HG02571 (cell line): Measurements from ENCODE around the gene ZNF341.

Experiments used
- ATAC-seq: cut with Tn5 transposase; IDR thresholded peaks from one replicate; pipeline ENCODE4 v1.9.1; 2021; ENCODE audit warnings: mild to moderate bottlenecking, moderate library complexity; ENCODE audit not compliant: unreplicated experiment

Gene ZNF341

DNA sequence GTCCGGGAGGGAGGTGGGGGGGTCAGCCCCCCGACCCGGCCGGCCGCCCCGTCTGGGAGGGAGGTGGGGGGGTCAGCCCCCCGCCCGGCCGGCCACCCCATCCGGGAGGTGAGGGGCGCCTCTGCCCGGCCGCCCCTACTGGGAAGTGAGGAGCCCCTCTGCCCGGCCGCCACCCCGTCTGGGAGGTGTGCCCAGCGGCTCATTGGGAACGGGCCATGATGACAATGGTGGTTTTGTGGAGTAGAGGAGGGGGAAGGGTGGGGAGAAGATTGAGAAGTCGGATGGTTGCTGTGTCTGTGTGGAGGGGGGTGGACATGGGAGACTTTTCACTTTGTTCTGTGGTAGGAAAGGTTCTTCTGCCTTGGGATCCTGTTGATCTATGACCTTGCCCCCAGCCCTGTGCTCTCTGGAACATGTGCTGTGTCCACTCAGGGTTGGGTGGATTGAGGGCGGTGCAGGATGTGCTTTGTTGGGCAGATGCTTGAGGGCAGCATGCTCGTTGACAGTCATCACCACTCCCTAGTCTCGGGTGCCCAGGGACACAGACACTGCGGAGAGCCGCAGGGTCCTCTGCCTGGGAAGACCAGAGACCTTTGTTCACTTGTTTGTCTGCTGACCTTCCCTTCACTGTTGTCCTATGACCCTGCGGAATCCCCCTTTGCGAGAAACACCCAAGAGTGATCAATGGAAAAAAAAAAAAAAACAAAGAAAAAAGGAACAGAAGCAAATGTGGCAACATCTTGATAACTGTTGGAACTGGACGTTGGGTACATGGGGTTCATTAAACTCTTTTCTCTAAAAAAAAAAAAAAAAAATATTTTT is 30.0 kb upstream of the ZNF341 start:
- no peak for ATAC-seq

DNA sequence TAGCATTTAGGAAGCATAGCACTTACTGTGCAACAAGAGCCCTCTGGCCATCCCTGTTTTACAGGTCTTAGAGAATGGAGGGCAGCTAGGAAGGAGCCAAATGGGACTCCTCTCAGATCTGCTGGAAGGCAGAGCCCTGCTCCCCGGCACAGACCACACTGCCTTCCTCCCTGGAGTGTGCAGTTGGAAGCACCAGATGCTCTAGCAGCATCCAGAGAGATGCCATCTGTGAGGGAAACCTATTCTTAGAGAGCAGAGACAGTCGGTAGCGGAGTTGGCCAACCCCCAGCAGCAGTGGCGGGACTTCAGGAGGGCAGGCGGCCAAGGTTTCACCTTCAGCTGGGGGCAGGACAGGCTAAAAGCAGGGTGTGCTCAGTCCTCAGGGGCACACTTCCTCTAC is 28.9 kb upstream of the ZNF341 start:
- no peak for ATAC-seq

- ATAC-seq = no peak
Measured at GRCh38 chr20:33703498-33704137, 28.2 kb upstream of the ZNF341 start.

- no peak for ATAC-seq
Measured at GRCh38 chr20:33704197-33704924, 27.4 kb upstream of the ZNF341 start.

- no peak for ATAC-seq
Measured at GRCh38 chr20:33707668-33708067, 24.1 kb upstream of the ZNF341 start.

GRCh38 chr20:33709398-33709797 is 22.4 kb upstream of the ZNF341 start:
- ATAC-seq = no peak

DNA sequence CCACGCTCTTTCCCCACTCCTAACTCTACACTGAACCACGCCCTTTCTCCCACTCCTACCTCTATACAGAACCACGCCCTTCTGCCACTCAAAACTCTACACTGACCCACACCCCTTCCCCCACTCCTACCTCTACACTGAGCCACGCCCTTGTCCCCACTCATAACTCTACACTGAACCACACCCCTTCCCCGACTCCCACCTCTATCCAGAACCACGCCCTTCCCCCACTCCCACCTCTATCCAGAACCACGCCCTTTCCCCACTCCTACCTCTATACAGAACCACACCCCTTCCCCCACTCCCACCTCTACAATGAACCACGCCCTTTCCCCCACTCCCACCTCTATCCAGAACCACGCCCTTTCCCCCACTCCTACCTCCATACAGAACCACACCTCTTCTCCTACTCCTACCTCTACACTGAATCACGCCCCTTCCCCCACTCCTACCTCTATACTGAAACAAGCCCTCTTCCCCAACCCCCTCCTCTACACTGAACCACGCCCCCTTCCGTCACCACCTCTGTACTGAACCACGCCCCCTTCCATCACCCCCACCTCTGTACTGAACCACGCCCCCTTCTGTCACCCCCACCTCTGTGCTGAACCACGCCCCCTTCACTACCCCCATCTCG is 21.8 kb upstream of the ZNF341 start:
- ATAC-seq = no peak

- ATAC-seq = no peak
Measured at GRCh38 chr20:33710681-33711445, 20.9 kb upstream of the ZNF341 start.

GRCh38 chr20:33711446-33711738 is 20.4 kb upstream of the ZNF341 start:
- ATAC-seq = no peak

- ATAC-seq = no peak
Measured at GRCh38 chr20:33713865-33714367, 17.9 kb upstream of the ZNF341 start.

DNA sequence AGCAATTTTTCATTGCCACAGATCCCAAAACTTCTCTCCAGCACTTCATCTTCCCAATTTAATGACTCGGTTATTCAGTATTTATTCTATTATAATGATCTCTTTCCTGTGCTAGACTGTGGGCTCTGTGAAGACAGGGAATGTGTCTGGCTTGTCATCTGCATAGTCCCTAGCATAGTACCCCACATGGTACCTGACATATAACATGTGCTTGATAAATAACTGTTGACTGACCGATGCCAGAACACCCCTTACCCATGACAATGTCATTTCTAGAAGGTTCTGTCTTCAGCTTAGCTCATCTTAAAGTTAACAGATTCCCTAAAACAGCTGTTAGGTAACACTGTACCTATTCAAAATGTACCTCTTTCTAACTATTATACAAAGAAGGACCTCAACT is 15.3 kb upstream of the ZNF341 start:
- ATAC-seq = no peak

DNA sequence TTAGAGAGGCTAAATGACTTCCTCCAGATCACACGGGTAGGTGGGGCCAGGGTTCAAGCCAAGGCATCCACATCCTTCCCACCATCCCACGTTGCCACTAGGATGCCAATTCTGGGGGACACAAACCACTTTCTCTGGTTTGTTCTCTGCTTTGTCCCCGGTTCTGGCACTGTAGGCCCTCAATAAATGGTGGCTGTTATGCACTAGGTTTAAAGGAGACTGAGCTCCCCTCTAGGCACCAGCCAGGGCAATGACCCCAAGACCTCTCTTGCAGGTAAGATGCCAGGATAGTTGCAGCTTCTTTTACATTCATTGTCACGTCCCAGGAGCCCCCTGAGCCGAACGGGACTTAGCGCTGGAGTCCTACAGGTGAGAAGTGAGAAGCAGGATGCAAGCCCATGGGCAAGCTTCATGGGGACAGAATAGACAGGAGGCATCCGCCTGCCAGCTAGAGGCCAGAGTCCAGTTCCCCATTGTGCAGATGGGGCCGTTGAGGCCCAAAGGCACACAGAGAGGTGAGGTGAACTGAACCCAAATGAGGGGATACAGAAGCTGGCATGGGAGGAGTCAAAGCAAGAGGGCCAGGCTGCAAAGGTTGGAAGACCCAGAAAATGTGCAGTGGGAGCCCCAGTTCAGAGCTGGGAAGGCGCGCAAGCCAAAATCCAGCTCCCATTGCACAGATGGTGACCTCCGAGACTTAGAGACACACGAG is 12.4 kb upstream of the ZNF341 start:
- no peak for ATAC-seq

DNA sequence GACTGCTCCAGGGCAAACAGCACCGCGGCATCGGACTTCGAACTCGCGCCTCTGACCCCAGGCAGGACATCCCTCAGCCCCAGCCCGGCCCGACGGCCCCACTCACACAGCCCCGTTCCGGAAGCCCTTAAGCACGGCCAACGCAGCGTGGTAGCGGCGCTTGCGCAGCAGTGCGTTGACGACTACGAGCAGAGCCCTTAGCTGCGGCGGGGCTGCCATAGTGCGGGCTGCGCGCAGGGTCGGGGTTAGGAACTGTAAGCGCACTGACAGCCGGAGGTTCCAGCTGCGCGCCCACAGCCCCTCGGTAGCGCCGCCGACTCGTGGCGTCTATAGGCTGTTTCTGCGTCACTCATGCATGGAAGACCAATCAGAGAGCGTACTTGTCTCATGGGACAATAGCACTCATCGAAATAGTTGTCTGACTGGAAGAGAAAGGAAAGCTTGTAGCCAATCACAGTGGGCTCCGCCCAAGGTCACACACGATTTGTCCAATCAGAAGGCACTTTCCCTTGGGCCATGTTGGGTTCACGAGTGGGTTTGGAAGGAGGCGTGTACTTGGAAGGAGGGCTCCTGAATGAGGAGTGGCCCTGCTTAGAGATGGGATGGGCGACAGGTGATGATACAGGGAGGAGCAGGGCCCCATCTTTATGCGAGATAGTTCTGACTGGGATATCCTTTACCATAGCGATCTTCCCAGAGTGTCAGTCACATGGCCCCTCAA is 11.6 kb upstream of the ZNF341 start, which contains the start of gene PXMP4:
TSS of gene PXMP4 (minus strand) at position 322 of the 721 bp plus-strand sequence. CDS start at position 219, 103 bp downstream.
- peak; percentile 97 for ATAC-seq

DNA sequence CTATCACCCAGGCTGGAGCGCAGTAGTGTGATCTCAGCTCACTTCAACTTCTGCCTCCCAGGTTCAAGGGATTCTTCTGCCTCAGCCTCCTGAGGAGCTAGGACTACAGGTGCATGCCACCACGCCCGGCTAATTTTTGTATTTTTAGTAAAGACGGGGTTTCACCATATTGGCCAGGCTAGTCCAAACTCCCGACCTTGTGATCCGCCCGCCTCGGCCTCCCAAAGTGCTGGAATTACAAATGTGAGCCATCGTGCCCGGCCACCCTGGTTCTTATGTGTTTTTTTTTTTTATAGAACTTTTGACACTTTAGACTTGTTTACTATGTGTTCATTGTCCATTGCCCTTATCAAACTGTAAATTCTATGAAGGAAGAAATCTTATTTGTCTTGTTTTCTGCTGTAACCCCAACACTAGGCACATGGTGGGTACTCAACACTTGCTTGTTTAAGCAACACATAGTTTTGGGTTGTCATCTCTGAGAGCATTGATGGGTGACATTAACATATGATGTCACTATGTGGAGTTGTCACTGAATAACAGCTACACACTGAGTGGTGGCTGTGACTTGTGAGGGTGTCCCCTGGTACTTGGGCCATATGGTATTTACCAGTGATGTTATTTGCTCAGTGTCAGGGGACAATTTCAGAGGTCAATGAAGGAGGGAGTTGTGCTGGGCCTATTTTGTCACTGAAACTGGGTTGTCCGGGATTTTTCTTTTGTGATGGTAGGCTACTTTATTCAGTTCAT is 10.2 kb upstream of the ZNF341 start:
- ATAC-seq = no peak

GRCh38 chr20:33724439-33725094 is 7.2 kb upstream of the ZNF341 start:
- ATAC-seq = no peak

- no peak for ATAC-seq
Measured at GRCh38 chr20:33725607-33726264, 6.1 kb upstream of the ZNF341 start.

- ATAC-seq = no peak
Measured at GRCh38 chr20:33727115-33727479, 4.7 kb upstream of the ZNF341 start.

DNA sequence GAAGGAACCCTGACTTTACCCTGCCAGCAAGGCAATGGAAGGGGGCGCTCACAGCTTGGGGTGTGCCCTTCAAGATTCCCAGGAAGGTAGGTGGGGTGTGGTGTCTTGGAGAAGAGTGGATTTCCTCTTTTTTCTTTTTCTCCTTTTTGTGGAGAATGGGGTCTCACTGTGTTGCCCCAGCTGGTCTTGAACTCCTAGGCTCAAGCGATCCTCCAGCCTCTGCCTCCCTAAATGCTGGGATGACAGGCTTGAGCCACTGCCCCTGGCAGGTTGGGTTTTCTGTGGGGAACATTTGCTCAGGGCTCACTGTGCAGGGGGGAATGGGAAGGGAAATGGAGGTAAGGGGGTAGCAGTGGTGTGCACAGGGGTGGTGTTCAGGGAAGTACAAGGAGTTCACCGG is 4.0 kb upstream of the ZNF341 start:
- no peak for ATAC-seq
